Activated T-helper 1 cell treated with Interleukin-2 at 50 U/mL for 16 hours (primary cell): ENCODE data around the gene TPT1.
A peak's percentile ranks its signal among the peaks of the same experiment; 100 is the strongest.
"Not testable (repeated sequence)": the region's sequence is repeated elsewhere in the genome, so short reads cannot be mapped to it uniquely, and the experiment has no call there.

ENCODE experiments used
- DNase-seq: peaks from one replicate; pipeline ENCODE4 v3.0.0-alpha.2; 2020; ENCODE audit warnings: low read depth

Gene TPT1

DNA sequence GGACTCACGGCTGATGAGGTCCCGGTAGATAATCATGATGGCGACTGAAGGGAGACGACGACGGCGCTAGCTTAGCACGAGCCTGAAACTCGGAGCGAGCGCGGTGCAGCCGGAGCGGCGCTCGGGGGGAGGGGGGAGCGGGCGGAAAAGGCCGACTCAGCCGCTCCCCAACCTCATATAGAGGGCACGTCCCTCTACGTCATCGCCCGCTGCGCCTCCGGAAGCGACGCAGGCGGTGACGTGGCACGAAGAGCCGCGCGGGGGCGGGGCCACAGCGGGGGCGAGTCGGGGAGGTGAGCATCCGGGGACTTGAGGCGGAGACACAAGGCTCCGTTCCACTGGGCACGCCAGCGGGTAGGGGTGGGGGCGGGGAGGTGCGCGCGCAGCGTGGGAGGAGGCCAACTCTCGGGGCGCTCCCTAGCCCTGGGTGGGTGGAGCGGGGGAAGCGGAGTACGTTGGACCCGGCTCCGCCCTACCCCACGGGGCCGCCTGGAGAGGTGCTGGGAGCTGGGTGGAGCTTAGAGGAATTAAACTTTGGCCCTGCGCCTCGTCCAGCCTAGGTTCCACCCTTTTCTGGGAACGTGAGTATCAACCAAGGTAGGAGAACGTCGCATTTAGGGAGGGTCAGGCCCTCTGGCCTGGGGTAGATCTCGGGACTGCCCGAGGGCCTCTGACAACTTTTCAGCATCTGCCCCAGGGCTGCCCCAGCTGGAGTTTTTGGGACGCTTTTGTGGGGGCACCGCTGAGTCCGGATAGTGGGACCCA, at the start of gene TPT1:
Gene TPT1, minus strand, starts transcription at position 150 of the 765 bp plus-strand sequence. Its CDS starts 114 bp downstream, at position 36.
- DNase-seq = peak; percentile 100

DNA sequence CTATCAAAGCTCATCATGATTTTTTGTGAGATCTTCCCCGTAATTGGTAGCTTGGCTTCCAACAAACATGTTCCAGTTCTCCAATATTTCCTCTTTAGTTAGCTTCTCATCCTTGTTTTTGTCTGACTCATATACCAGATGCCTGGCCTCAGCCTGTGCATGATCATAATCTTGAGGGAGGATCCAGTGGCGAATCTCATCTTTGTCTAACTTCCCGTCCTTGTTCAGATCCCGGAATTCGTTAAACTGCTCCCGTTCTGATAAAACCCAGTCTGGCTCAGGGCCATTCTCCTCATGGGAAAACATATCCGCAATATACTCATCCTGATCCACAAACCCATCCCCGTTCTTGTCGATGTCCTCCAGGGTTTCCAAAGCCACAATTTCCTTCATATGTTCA, 49.4 kb upstream of the TPT1 start:
- not testable (repeated sequence) for DNase-seq

- no peak for DNase-seq
Measured at GRCh38 chr13:45388664-45389063, 47.7 kb upstream of the TPT1 start.

DNA sequence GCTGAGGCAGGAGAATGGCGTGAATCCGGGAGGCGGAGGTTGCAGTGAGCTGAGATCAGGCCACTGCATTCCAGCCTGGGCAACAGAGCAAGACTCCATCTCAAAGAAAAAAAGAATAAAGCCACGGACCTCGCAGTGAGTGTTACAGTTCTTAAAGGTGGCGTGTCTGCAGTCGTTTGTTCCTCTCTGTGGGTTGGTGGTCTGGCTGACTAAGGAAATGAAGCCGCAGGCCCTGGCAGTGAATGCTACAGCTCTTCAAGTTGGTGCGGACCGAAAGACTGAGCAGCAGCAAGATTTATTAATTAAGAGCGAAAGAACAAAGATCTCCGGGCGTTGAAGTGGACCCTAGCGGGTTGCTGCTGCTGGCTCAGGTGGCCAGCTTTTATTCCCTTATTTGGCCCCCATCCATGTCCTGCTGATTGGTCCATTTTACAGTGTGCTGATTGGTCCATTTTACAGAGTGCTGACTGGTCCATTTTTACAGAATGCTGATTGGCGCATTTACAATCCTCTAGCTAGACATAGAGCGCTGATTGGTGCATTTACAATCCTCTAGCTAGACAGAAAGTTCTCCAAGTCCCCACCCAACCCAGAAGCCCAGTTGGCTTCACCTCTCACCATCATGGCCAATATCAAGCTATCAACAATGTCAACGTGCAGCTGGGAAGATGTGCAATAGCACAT, 46.1 kb upstream of the TPT1 start:
- not testable (repeated sequence) for DNase-seq

DNA sequence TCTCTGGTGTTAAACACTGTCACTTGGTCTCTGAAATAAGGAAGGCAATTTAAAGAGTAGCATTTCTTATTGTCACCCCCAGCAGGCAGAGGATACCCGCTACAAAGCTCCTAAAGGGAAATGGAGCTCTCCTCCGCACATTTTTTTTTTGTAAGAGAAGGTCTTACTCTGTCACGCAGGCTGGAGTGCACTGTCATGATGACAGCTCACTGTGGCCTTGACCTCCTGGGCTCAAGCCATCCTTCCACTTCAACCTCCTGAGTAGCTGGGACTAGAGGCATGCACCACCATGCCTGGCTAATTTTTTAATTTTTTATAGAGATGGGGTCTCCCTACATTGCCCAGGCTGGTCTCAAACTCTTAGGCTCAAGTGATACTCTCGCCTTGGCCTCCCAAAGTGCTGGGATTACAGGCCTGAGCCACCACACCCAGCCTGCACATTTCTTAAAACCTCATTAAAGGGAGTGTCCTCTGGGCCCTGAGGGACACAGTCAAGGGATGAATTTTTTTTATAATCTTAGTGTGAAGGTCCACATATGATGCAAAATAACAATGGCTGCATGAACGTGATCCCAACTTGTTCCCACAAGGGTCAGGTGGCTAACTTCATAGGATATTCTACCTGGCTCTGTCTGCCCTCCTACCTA, 45.0 kb upstream of the TPT1 start:
- no peak for DNase-seq

GRCh38 chr13:45385320-45385719, 44.3 kb upstream of the TPT1 start:
- no peak for DNase-seq

GRCh38 chr13:45384474-45385174, 43.6 kb upstream of the TPT1 start:
- no peak for DNase-seq

GRCh38 chr13:45382739-45383138, 41.8 kb upstream of the TPT1 start:
- not testable (repeated sequence) for DNase-seq

DNA sequence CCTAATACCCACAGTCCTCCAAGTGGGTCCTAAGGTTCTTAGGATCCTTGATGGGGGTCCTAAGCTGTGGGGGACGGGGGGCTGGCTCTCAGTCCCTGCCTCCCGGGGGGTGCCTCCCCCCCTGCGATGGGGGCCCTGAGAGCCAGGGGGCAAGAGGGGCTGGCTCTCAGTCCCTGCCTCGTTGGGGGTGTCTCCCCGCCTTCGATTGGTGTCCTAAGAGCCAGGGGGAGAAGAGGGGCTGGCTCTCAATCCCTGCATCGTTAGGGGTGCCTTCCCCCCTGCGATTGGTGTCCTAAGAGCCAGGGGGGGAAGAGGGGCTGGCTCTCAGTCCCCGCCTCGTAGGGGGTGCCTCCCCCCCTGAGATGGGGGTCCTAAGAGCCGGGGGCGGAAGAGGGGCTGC, 40.2 kb upstream of the TPT1 start:
- DNase-seq = no peak

DNA sequence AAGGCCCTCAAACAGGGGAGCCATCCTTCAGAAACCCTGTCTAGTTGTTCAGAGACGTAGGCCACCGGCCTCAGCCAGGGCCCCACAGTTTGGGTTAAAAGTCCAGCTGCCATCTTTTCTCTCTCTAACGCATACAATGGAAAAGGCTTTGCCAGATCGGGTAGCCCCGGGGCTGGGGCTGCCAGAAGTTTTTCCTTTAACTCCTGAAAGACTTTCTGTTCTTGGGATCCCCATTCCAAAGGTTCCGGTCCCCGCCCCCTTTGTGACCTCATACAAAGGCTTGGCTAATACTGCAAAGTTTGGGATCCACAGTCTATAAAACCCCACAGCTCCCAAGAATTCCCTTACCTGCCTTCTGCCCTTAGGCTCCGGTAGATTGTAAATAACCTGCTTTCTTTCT, 39.7 kb upstream of the TPT1 start:
- not testable (repeated sequence) for DNase-seq

- DNase-seq = not testable (repeated sequence)
Measured at GRCh38 chr13:45379516-45379915, 38.5 kb upstream of the TPT1 start.

GRCh38 chr13:45378786-45379185, 37.8 kb upstream of the TPT1 start:
- not testable (repeated sequence) for DNase-seq

DNA sequence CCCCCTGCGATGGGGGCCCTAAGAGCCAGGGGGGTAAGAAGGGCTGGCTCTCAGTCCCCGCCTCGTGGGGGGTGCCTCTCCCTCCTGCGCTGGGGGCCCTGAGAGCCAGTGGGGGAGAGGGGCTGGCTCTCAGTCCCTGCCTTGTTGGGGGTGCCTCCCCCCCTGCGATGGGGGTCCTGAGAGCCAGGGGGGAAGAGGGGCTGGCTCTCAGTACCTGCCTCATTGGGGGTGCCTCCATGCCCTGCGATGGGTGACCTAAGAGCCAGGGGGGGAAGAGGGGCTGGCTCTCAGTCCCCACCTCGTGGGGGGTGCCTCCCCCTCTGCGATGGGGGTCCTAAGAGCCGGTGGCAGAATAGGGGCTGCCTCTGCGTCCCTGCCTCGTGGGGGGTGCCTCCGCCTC, 36.3 kb upstream of the TPT1 start:
- DNase-seq = not testable (repeated sequence)

DNA sequence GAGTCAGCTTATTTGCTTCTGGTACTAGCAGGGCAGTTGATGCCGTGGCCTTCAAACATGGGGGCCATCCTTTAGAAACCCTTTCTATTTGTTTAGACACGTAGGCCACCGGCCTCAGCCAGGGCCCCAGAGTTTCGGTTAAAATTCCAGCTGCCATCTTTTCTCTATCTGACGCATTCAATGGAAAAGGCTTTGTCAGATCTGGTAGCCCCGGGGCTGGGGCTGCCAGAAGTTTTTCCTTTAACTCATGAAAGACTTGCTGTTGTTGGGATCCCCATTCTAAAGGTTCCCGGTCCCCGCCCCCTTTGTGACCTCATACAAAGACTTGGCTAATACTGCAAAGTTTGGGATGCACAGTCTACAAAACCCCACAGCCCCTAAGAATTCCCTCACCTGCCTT, 35.7 kb upstream of the TPT1 start:
- DNase-seq = not testable (repeated sequence)

DNA sequence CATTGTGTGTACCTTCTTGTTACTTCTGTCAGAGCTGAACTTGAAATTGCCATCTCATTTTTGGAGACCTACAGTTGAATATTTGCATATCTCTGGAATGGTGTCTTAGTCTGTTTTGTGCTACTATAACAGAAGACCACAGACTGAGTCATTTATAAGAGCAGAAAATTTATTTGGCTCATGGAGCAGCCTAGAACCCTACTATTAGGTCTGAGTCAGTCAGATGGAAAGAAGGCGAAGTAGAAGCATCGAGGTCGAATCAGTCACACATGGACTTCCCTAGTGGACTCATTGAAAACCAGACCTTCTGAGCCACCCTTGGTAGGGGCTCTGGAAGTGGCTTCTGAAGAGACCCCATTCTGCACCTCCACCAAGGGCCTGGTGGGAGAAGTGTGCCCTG, 33.9 kb upstream of the TPT1 start:
- no peak for DNase-seq

DNA sequence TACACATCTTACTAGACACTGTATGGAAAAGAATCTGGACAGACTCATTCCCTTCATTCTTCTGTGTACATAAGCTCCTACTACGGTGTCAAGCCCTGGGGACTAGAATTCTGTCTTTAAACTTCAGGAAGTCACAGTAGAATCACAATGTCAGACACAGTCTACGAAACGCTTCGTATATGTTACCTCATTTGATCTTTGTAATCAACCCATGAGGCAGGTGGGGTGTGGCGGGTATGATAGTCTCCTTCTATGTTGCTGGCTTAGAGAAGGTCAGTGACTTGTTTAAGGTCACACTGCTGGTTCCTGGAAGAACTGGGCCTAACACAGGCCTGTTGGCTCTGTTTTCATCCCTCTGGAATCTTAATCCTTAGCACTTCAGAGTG, 32.2 kb upstream of the TPT1 start:
- DNase-seq = no peak

DNA sequence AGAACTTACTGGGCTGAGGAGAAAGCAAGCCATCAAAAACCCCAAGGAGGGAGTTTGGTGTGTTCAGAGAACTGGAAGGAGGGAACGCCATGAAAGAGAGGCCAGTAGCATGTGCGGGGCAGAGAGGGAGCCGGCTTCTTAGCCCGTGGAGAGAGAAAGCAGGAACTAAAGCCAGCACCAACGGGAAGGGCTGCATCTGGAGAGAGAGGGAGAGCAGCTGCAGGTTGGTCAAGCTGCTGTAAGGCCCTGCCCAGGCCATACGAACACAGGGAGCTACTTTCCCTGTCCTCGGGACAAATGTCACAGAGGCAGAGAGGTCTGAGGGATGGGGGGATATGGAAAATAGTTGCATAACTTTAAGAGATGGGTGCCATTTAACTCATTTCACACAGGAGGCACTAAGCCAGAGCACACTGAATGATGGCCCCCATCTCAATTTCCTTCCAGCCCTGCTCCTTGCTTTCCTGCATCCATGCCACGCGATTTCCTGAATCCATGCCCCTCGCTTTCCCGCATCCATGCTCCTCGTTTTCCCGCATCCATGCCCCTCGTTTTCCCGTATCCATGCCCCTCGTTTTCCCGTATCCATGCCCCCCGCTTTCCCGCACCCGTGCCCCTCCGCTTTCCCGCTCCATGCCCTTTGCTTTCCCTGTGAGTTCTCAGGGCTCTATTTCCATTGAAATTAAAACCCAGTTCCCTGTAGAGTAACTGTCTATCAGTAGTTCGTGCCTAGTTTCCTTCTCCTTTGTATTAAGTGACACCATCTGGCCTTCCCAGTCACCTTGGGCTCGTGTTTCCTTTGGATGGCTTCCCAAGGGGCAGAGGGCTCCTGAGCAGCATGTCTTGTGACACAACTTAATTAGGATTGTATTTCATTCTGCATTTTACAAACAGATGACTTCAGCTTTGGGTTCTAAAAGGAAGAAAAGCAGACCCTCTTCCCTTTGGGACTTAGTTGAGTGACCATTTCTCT, 31.5 kb upstream of the TPT1 start:
- DNase-seq = no peak

DNA sequence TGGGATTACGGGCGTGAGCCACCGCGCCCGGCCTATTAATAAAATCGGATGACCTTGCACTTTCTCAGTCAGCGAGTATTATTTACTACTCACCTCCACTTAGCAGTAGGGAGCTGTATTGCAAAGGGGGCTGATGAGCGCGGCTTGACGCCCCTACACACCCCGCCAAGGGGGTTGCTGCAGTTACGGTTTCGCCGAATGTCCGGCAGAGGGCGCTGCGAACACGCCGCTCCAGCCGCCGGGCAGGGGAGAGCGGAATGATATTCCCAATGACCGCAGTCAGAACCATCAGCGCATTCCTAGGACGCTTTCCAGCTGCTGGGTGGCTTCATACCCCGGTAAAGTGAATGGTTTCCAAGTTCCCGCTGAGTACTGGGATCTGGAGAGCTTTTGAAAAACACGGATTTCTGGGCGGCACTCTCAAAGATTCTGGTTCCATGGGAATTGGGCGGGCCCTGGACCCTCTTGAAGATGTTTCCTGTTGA, 30.0 kb upstream of the TPT1 start:
- DNase-seq = peak; percentile 32

GRCh38 chr13:45369116-45369515, 28.1 kb upstream of the TPT1 start:
- no peak for DNase-seq

DNA sequence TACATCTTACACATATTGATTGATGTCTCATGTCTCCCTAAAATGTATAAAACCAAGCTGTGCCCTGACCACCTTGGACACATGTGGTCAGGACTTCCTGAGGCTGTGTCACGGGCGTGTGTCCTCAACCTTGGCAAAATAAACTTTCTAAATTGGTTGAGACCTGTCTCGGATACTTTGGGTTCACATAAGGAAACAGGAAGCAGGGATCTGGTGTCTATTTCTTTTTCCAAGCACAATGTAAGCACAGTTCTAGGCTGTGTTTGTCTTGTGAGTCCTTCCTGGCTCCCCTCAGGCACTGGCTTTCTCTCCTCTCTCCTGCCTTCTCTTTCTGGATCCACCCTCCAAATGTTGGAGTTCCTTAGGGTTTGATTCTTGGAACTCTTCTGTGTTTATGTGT, 27.6 kb upstream of the TPT1 start:
- no peak for DNase-seq

- no peak for DNase-seq
Measured at GRCh38 chr13:45368005-45368404, 27.0 kb upstream of the TPT1 start.
